ENCODE measurements around the gene PTER.

PTER gene

DNA sequence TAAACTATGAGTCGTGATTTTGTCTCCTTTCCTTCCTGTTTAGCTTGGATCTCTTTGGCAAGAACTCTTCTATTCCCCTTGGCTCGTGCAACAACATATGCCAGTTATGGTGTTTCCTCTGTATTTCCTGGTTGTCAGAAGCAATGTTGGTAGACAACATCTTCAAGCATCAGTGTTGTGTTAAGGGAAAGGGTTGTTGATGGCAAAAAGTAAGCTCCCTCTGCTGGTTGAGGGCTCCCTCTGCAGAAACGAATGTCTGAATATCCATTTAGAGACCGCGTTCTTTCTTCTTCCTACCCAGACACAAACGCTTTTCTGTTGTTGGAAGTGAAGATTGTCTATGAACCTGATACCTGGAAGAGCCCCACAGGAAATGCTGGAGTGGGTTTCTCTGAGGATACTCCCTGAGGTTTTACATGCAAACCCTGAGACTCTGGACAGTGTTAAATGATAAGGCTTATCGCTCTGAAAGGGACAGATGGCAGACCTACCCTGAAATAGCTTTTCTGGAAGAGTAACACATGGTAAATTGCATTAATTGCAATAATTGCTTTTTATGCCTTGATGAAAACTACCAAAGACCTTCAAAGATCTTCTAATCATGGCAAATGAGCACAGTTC lies 108.4 kb downstream of the PTER start:
- DNase-seq = no peak

DNA sequence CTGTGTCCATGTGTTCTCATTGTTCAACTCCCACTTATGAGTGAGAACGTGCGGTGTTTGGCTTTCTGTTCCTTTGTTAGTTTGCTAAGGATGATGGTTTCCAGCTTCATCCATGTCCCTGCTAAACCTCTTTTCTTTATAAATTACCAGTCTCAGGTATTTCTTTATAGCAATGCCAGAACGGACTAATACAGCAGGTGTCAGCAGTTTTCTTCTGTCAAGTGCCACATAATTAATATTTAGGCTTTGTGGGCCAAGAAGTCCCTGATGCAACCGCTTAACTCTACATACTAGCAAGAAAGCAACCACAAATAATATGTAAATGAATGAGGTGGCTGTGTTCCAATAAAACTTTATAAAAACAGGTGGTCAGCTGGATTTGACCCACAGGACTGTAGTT lies 111.2 kb downstream of the PTER start:
- DNase-seq = no peak

DNA sequence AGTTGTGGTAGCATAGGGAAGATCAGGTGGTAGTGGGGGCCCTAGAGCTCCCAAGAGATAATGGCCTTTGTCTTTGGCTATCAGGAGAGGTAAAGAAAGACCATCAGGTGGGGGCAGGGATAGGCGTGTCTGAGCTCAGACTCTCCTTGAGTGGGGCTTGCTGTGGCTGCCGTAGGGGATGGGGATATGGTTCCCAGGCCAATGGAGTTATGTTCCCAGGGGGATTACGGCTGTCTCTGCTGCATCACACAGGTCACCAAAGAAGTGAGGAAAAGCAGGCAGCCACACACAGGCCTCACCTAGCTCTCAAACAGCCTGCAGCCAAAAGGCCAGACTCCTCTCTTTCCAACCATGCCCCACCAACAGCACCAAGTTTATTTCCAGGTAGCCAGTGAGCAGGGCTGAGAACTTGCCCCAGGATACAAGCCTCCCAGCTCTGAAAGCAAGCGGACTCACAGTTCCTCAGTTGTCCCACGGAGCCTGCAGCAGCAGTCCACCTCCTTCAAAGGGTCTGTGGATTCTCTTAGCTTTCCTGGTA lies 122.5 kb downstream of the PTER start:
- no peak for DNase-seq

DNA sequence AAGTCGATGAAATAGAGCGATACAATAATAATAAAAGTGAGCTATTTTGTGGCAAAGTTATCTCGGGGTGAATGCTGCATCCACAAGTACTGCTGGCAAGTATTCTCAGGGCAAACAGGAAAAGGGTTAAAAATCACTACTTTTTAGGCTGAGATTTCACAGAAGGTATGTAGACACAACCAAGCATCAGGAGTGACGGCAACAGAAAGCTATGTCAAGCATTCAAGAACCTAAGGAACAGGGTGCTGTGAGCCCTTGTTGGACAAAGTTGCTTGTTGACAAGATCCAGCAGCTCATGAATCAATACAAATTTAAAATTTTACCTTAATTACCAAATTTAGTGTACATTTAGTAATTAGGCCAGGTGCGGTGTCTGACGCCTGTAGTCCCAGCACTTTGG lies 126.1 kb downstream of the PTER start:
- DNase-seq = no peak

Data from stimulated activated CD8-positive, alpha-beta memory T cell treated with anti-CD3 and anti-CD28 coated beads, Interleukin-4, amount 100 ng/mL, for 48 hours (primary cell).